GM12878 (cell line): ENCODE measurements around the gene PAGE2. TPM values are rescaled to one million over a fixed set of nuclear protein-coding genes. Genes with fewer than 3 reads are reported as not detected.

Experiments used
- ATAC-seq: fragments of 200-7000 bp; cut with Tn5 transposase; 3 replicates; pipeline ENCODE4 v1.9.1; 2020; ENCODE audit warnings: mild to moderate bottlenecking, moderate library complexity
- BruUV-seq: library from RNA; stranded (reverse); fragments of 400-500 nt; replicated peaks from 2 replicates; lab custom pipeline; 2021; lab: Mats Ljungman, UMichigan
- CTCF ChIA-PET: fragments of 300-600 bp; sonication (Branson Sonifier 250); formaldehyde crosslinking; extraction: SDS; loops from one replicate; lab custom pipeline; 2021; ENCODE audit warnings: inconsistent platforms; lab: Yijun Ruan, JAX
- POLR2A ChIA-PET: fragments of 350-600 bp; formaldehyde crosslinking; extraction: SDS; loops from one replicate; lab custom pipeline; 2021; ENCODE audit warnings: inconsistent platforms; lab: Charles Lee
- RAD21 ChIA-PET: fragments of 300-600 bp; sonication (Branson Sonifier 250); formaldehyde crosslinking; loops from one replicate; lab custom pipeline; 2023; ENCODE audit warnings: antibody characterized with exemption; ENCODE audit not compliant: unreplicated experiment; lab: Charles Lee
- SMC1A ChIA-PET: fragments of 300-600 bp; sonication (Branson Sonifier 250); formaldehyde crosslinking; loops from one replicate; lab custom pipeline; 2023; ENCODE audit not compliant: unreplicated experiment, uncharacterized antibody; lab: Charles Lee
- DNase-seq: peaks from one replicate; pipeline ENCODE4 v3.0.0-alpha.2; 2011; ENCODE audit warnings: low read depth, low spot score
- FAIRE-seq: peaks from 3 replicates; lab custom pipeline; 2011; peaks lifted over from hg19 to GRCh38; lab: Jason Lieb, UNC
- H2AFZ ChIP-seq: 2 replicates; pipeline ENCODE4 v1.6.0; 2011; ENCODE audit warnings: low read depth, low read length, control low read depth; ENCODE audit not compliant: control insufficient read depth
- H3K27ac ChIP-seq: 2 replicates; pipeline ENCODE4 v1.5.1; 2011; ENCODE audit warnings: control low read depth; ENCODE audit not compliant: control insufficient read depth, insufficient read depth
- H3K27me3 ChIP-seq, 2 experiments: replicated peaks in 1 of 2; 2 replicates each; pipeline versions ENCODE4 v1.6.0 to v1.6.1; 2011; ENCODE audit warnings: low read length in 1 of 2; ENCODE audit not compliant: control insufficient read depth in 2 of 2, insufficient read depth in 2 of 2
- H3K36me3 ChIP-seq, 2 experiments: 2 replicates each; pipeline ENCODE4 v1.5.1; 2011; ENCODE audit warnings: low read length in 1 of 2; ENCODE audit not compliant: control insufficient read depth in 2 of 2, insufficient read depth in 2 of 2
- H3K4me1 ChIP-seq: 2 replicates; pipeline ENCODE4 v1.6.1; 2011; ENCODE audit warnings: mild to moderate bottlenecking, low read length, moderate library complexity, mixed read lengths; ENCODE audit not compliant: control insufficient read depth, insufficient read depth
- H3K4me2 ChIP-seq: 2 replicates; pipeline ENCODE4 v1.6.0; 2011; ENCODE audit warnings: control low read depth; ENCODE audit not compliant: control insufficient read depth, insufficient read depth
- H3K4me3 ChIP-seq: fragments of 200-600 bp; sonication (generic); 2 replicates; pipeline ENCODE4 v1.5.1; 2016
- H3K79me2 ChIP-seq: 2 replicates; pipeline ENCODE4 v1.6.0; 2011; ENCODE audit warnings: low read length; ENCODE audit not compliant: control insufficient read depth, insufficient read depth
- H3K9ac ChIP-seq: 2 replicates; pipeline ENCODE4 v1.8.0; 2011; ENCODE audit warnings: low read length, control low read depth, mixed read lengths; ENCODE audit not compliant: control insufficient read depth, insufficient read depth
- H3K9me3 ChIP-seq: replicated peaks from 3 replicates; pipeline ENCODE4 v1.5.1; 2011; ENCODE audit warnings: mild to moderate bottlenecking, low read length; ENCODE audit not compliant: control insufficient read depth, insufficient read depth
- H4K20me1 ChIP-seq: 2 replicates; pipeline ENCODE4 v1.6.0; 2011; ENCODE audit not compliant: control insufficient read depth, insufficient read depth
- CBFB ChIP-seq: IDR thresholded peaks from 2 replicates; pipeline ENCODE4 v1.6.1; 2016; ENCODE audit warnings: antibody characterized with exemption, low read depth
- CBX5 ChIP-seq: sonication (generic); IDR thresholded peaks from 2 replicates; pipeline ENCODE4 v1.6.1; 2016; ENCODE audit warnings: low read depth, moderate library complexity, mild to moderate bottlenecking, inconsistent platforms
- FOS ChIP-seq: IDR thresholded peaks from 3 replicates; pipeline ENCODE4 v1.6.1; 2011; ENCODE audit warnings: borderline replicate concordance; ENCODE audit not compliant: insufficient read length; ENCODE audit errors: extremely low read depth
- FOXM1 ChIP-seq: IDR thresholded peaks from 2 replicates; pipeline ENCODE4 v1.6.1; 2012; ENCODE audit warnings: low read depth, mild to moderate bottlenecking, inconsistent platforms, low read length, moderate library complexity
- HDAC2 ChIP-seq: fragments of 200-600 bp; sonication (generic); IDR thresholded peaks from 2 replicates; pipeline ENCODE4 v1.6.1; 2017
- IKZF1 ChIP-seq: fragments of 450-650 bp; conservative IDR thresholded peaks from 2 replicates; pipeline ENCODE4 v1.6.1; 2017; ENCODE audit warnings: antibody characterized with exemption, mild to moderate bottlenecking
- MLLT1 ChIP-seq: fragments of 450-650 bp; IDR thresholded peaks from 2 replicates; pipeline ENCODE4 v1.6.1; 2016; ENCODE audit warnings: mild to moderate bottlenecking
- MYB ChIP-seq: fragments of 150-350 bp; IDR thresholded peaks from 2 replicates; pipeline ENCODE4 v1.6.1; 2014; ENCODE audit warnings: mild to moderate bottlenecking, low read depth, low read length, borderline replicate concordance
- NFXL1 ChIP-seq: fragments of 450-650 bp; IDR thresholded peaks from 2 replicates; pipeline ENCODE4 v1.6.1; 2017; ENCODE audit warnings: antibody characterized with exemption, mild to moderate bottlenecking, borderline replicate concordance
- NFYA ChIP-seq: IDR thresholded peaks from 2 replicates; pipeline ENCODE4 v1.6.1; 2011; ENCODE audit warnings: low read depth, mild to moderate bottlenecking, low read length, improper control_type of control experiment, borderline replicate concordance
- RB1 ChIP-seq: fragments of 450-650 bp; formaldehyde crosslinking; IDR thresholded peaks from 2 replicates; pipeline ENCODE4 v1.6.1; 2017; ENCODE audit warnings: mild to moderate bottlenecking, borderline replicate concordance
- SREBF2 ChIP-seq: IDR thresholded peaks from 2 replicates; pipeline ENCODE4 v1.6.1; 2012; ENCODE audit warnings: mild to moderate bottlenecking, low read length
- TAF1 ChIP-seq: IDR thresholded peaks from 2 replicates; pipeline ENCODE4 v1.6.1; 2011; ENCODE audit warnings: mild to moderate bottlenecking, low read depth, low read length, borderline replicate concordance
- YBX1 ChIP-seq: fragments of 450-650 bp; IDR thresholded peaks from 2 replicates; pipeline ENCODE4 v1.6.1; 2016; ENCODE audit warnings: antibody characterized with exemption
- ZBED1 ChIP-seq: IDR thresholded peaks from 2 replicates; pipeline ENCODE4 v1.6.1; 2016; ENCODE audit warnings: borderline replicate concordance
- in situ Hi-C: fragments of 300-500 bp; cut with MboI; formaldehyde crosslinking; loops from 9 replicates; pipeline ENCODE4 v1.14.3; 2018; ENCODE audit warnings: mixed read lengths
- intact Hi-C: fragments of 100-400 bp; cut with micrococcal nuclease; formaldehyde crosslinking; loops from one replicate; pipeline ENCODE4 v1.14.2; 2022; ENCODE audit not compliant: unreplicated experiment
- polyA plus RNA-seq, 11 experiments: library from polyadenylated mRNA; depleted of rRNA in 4 of 11; unstranded in 6 of 11; stranded (reverse) in 5 of 11; fragments of >200 nt; fragmentation: Nextera tagmentation in 4 of 11; fragmentation: Illumina TruSeq in 1 of 11; extraction: Ambion mirVana in 4 of 11; extraction: Trizol in 1 of 11; gene quantifications; 1 replicate in 1 of 11; 2 replicates in 10 of 11; pipeline versions ENCODE4 v1.2.1 to v1.2.3, GENCODE V29; 2011 to 2016; ENCODE audit warnings: inconsistent platforms in 2 of 11, missing spikeins in 2 of 11, low read depth in 1 of 11
- total RNA-seq, 4 experiments: library from RNA; depleted of rRNA in 3 of 4; stranded (reverse); fragments of >200 nt in 3 of 4; fragmentation: Illumina TruSeq in 1 of 4; extraction: Trizol in 1 of 4; gene quantifications; 2 replicates each; pipeline versions ENCODE4 v1.2.1 to v1.2.3, GENCODE V29; 2013 to 2021

PAGE2 gene
- total and polyA plus RNA-seq, 10 of the 15 experiments (the other 5 are each of a cell fraction or from before 2014, with no cell fraction given), result 0.81 TPM; not detected in 9

GRCh38 chrX:55119271-55119670 lies 30.5 kb downstream of the PAGE2 start:
- intact Hi-C loops, result no loop called here
- in situ Hi-C loops, result no loop called here
- Histone ChIP-seq H3K4me3 (no peak overlapping the region), H3K36me3 (no peaks in the 10 kb centered on the region)
- CTCF ChIA-PET, result no interaction called here
- TF ChIP-seq RB1, result no peak
- no peak for TF ChIP-seq CBFB
- TF ChIP-seq MLLT1, result no peak
- TF ChIP-seq FOXM1, result no peak
- no peak for TF ChIP-seq NFYA
- TF ChIP-seq CBX5, result no peak
- TF ChIP-seq HDAC2, result no peak
- no peak for TF ChIP-seq ZBED1
- TF ChIP-seq NFXL1, result no peak
- no peak for TF ChIP-seq MYB
- no peak for TF ChIP-seq FOS
- no peak for TF ChIP-seq TAF1
- TF ChIP-seq IKZF1, result no peak
- no peak for TF ChIP-seq YBX1
- no peak for TF ChIP-seq SREBF2
- TF ChIP-seq, all 136 proteins: peak for 0
- no TSS peak for BruUV-seq
- Histone ChIP-seq H3K4me1 (no peaks in the 10 kb centered on the region), H3K27me3 (no peaks in the 10 kb centered on the region; a peak in 2 of 4 replicates), H4K20me1 (no peaks in the 10 kb centered on the region), H3K9ac (no peak overlapping the region), H3K4me2 (no peak overlapping the region), H3K9me3 (no peaks in the 10 kb centered on the region), H3K27ac (no peak overlapping the region), H3K79me2 (no peaks in the 10 kb centered on the region), H2AFZ (no peak overlapping the region)
- no peak for DNase-seq
- ChIA-PET RAD21 (no interaction called here), POLR2A (no interaction called here), SMC1A (interaction anchor here (0.9 kb wide), 1 partner anchor 9 kb away, joined by 3 read pairs; no protein-coding TSS in a partner anchor)
- no peak for FAIRE-seq
- no peak for ATAC-seq
